Caco-2 (cell line): ENCODE measurements around the gene SFMBT1. TPM values are rescaled to one million over a fixed set of nuclear protein-coding genes. Genes with fewer than 3 reads are reported as not detected.

Experiments
- BruUV-seq: library from RNA; stranded (reverse); fragments of 400-500 nt; replicated peaks from 2 replicates; lab custom pipeline; 2021; lab: Mats Ljungman, UMichigan
- CTCF ChIA-PET: fragments of 300-600 bp; sonication (Branson Sonifier 250); formaldehyde crosslinking; loops from one replicate; lab custom pipeline; 2022; ENCODE audit warnings: antibody characterized with exemption; lab: Charles Lee
- POLR2A ChIA-PET: fragments of 300-600 bp; sonication (Branson Sonifier 250); formaldehyde crosslinking; loops from one replicate; lab custom pipeline; 2022; ENCODE audit warnings: antibody characterized with exemption; lab: Charles Lee
- DNase-seq, 2 experiments: peaks; one replicate each; pipeline versions ENCODE4 v3.0.0 to v3.0.0-alpha.2; 2020 to 2022
- H3K27me3 ChIP-seq: replicated peaks from 2 replicates; pipeline ENCODE4 v1.6.0; 2011; ENCODE audit warnings: low read length; ENCODE audit not compliant: control insufficient read depth, insufficient read depth
- H3K36me3 ChIP-seq: 2 replicates; pipeline ENCODE4 v1.5.1; 2011; ENCODE audit warnings: low read length; ENCODE audit not compliant: control insufficient read depth, insufficient read depth
- H3K4me1 ChIP-seq: fragments of 250-450 bp; sonication (Bioruptor Pico); 2 replicates; pipeline ENCODE4 v1.5.1; 2020; ENCODE audit warnings: mild to moderate bottlenecking
- H3K4me3 ChIP-seq: 2 replicates; pipeline ENCODE4 v1.5.1; 2011; ENCODE audit warnings: low read depth, mild to moderate bottlenecking, control low read depth, low read length
- H3K9me3 ChIP-seq: fragments of 250-450 bp; sonication (Bioruptor Pico); 2 replicates; pipeline ENCODE4 v1.5.1; 2020; ENCODE audit warnings: mild to moderate bottlenecking, moderate library complexity
- H3K27ac Mint-ChIP-seq: one replicate; pipeline ENCODE4 v1.8.0; 2022; ENCODE audit warnings: mixed read lengths; ENCODE audit not compliant: unreplicated experiment
- H3K27me3 Mint-ChIP-seq: one replicate; pipeline ENCODE4 v1.8.0; 2022; ENCODE audit warnings: mixed read lengths; ENCODE audit not compliant: insufficient read depth, unreplicated experiment
- H3K36me3 Mint-ChIP-seq: one replicate; pipeline ENCODE4 v1.8.0; 2022; ENCODE audit warnings: mild to moderate bottlenecking, mixed read lengths; ENCODE audit not compliant: insufficient read depth, unreplicated experiment
- H3K4me1 Mint-ChIP-seq: one replicate; pipeline ENCODE4 v1.8.0; 2022; ENCODE audit warnings: low read depth, mixed read lengths; ENCODE audit not compliant: unreplicated experiment
- H3K4me3 Mint-ChIP-seq: one replicate; pipeline ENCODE4 v1.8.0; 2022; ENCODE audit warnings: mild to moderate bottlenecking, moderate library complexity, mixed read lengths; ENCODE audit not compliant: unreplicated experiment
- H3K9me3 Mint-ChIP-seq: one replicate; pipeline ENCODE4 v1.8.0; 2022; ENCODE audit warnings: mixed read lengths; ENCODE audit not compliant: unreplicated experiment
- CTCF ChIP-seq, 2 experiments: fragments of 200-600 bp in 1 of 2; IDR thresholded peaks; 1 replicate in 1 of 2; 2 replicates in 1 of 2; pipeline versions ENCODE4 v1.5.1 to v1.8.0; 2011 to 2022; ENCODE audit warnings: antibody characterized with exemption in 1 of 2, control low read depth in 1 of 2, inconsistent platforms in 1 of 2, low read depth in 1 of 2, low read length in 1 of 2, mild to moderate bottlenecking in 1 of 2, moderate library complexity in 1 of 2; ENCODE audit not compliant: insufficient read depth in 1 of 2, severe bottlenecking in 1 of 2, unreplicated experiment in 1 of 2
- intact Hi-C: fragments of 100-400 bp; cut with micrococcal nuclease; formaldehyde crosslinking; loops from one replicate; pipeline ENCODE4 v1.10.0; 2022; ENCODE audit not compliant: unreplicated experiment
- total RNA-seq: library from RNA; stranded (reverse); gene quantifications from 2 replicates; pipeline ENCODE4 v1.2.3, GENCODE V29; 2022

The SFMBT1 gene
- total RNA-seq, 1 experiment from 2014 or later, result 45.3 TPM

- Mint-ChIP-seq H3K9me3 (no peaks in the 10 kb centered on the region), H3K4me3 (no peak overlapping the region), H3K27ac (no peak overlapping the region), H3K4me1 (peaks cover 32% of the 10 kb centered on the region), H3K36me3 (no peaks in the 10 kb centered on the region), H3K27me3 (no peaks in the 10 kb centered on the region)
- H3K9me3 ChIP-seq, result no peaks in the 10 kb centered on the region
- H3K27me3 ChIP-seq, result no peaks in the 10 kb centered on the region
- intact Hi-C loops, result no loop called here
- BruUV-seq, result no TSS peak
- no peak for DNase-seq
- no peak for TF ChIP-seq CTCF (IDR thresholded peaks at IDR 0.05; ENCODE audit: insufficient read depth in 1 of 2, low read depth in 1 of 2, low read length in 1 of 2, severe bottlenecking in 1 of 2, unreplicated experiment in 1 of 2)
- CTCF ChIA-PET, result no interaction called here
- no peak overlapping the region for H3K4me3 ChIP-seq
- peaks cover 81% of the 10 kb centered on the region for H3K4me1 ChIP-seq
- POLR2A ChIA-PET, result no interaction called here
- no peaks in the 10 kb centered on the region for H3K36me3 ChIP-seq
Observed at GRCh38 chr3:53032609-53033008, 13.3 kb downstream of the SFMBT1 start.

GRCh38 chr3:53030619-53031449, 15.0 kb downstream of the SFMBT1 start:
- ChIA-PET POLR2A (no interaction called here), CTCF (no interaction called here)
- Histone ChIP-seq H3K27me3 (no peaks in the 10 kb centered on the region), H3K36me3 (no peaks in the 10 kb centered on the region), H3K4me1 (peaks cover 70% of the 10 kb centered on the region), H3K4me3 (no peak overlapping the region), H3K9me3 (no peaks in the 10 kb centered on the region)
- TF ChIP-seq CTCF (IDR thresholded peaks at IDR 0.05; ENCODE audit: insufficient read depth in 1 of 2, low read depth in 1 of 2, low read length in 1 of 2, severe bottlenecking in 1 of 2, unreplicated experiment in 1 of 2), result no peak
- Mint-ChIP-seq H3K9me3 (no peaks in the 10 kb centered on the region), H3K27ac (peak overlapping the region; percentile 43), H3K27me3 (no peaks in the 10 kb centered on the region), H3K4me1 (peaks cover 32% of the 10 kb centered on the region), H3K36me3 (no peaks in the 10 kb centered on the region), H3K4me3 (no peak overlapping the region)
- DNase-seq, result no peak
- BruUV-seq, result no TSS peak
- intact Hi-C loops, result no loop called here

GRCh38 chr3:53028641-53029040, 17.2 kb downstream of the SFMBT1 start:
- intact Hi-C loops, result no loop called here
- H3K9me3 ChIP-seq, result no peaks in the 10 kb centered on the region
- no peaks in the 10 kb centered on the region for H3K27me3 ChIP-seq
- Mint-ChIP-seq H3K9me3 (no peaks in the 10 kb centered on the region), H3K27me3 (no peaks in the 10 kb centered on the region), H3K4me1 (peaks cover 29% of the 10 kb centered on the region), H3K27ac (no peak overlapping the region), H3K4me3 (no peak overlapping the region), H3K36me3 (no peaks in the 10 kb centered on the region)
- no TSS peak for BruUV-seq
- CTCF ChIA-PET, result no interaction called here
- no peak for TF ChIP-seq CTCF (IDR thresholded peaks at IDR 0.05; ENCODE audit: insufficient read depth in 1 of 2, low read depth in 1 of 2, low read length in 1 of 2, severe bottlenecking in 1 of 2, unreplicated experiment in 1 of 2)
- H3K36me3 ChIP-seq, result no peaks in the 10 kb centered on the region
- DNase-seq, result no peak
- POLR2A ChIA-PET, result interaction anchor here (1.0 kb wide), 1 partner anchor 17 kb away, joined by 3 read pairs; the partner anchor contains the start of gene SFMBT1
- no peak overlapping the region for H3K4me3 ChIP-seq
- H3K4me1 ChIP-seq, result peaks cover 55% of the 10 kb centered on the region
